DLD1 (cell line): ENCODE measurements around the gene ADSS1.

Experiments used
- in situ Hi-C: cut with HindIII; loops from 2 replicates; pipeline ENCODE4 v1.10.0; 2017; ENCODE audit warnings: low sequenced_read_pairs

ADSS1 gene

GRCh38 chr14:104686624-104687517 lies 37.2 kb upstream of the ADSS1 start:
- in situ Hi-C loops, result no loop called here

DNA sequence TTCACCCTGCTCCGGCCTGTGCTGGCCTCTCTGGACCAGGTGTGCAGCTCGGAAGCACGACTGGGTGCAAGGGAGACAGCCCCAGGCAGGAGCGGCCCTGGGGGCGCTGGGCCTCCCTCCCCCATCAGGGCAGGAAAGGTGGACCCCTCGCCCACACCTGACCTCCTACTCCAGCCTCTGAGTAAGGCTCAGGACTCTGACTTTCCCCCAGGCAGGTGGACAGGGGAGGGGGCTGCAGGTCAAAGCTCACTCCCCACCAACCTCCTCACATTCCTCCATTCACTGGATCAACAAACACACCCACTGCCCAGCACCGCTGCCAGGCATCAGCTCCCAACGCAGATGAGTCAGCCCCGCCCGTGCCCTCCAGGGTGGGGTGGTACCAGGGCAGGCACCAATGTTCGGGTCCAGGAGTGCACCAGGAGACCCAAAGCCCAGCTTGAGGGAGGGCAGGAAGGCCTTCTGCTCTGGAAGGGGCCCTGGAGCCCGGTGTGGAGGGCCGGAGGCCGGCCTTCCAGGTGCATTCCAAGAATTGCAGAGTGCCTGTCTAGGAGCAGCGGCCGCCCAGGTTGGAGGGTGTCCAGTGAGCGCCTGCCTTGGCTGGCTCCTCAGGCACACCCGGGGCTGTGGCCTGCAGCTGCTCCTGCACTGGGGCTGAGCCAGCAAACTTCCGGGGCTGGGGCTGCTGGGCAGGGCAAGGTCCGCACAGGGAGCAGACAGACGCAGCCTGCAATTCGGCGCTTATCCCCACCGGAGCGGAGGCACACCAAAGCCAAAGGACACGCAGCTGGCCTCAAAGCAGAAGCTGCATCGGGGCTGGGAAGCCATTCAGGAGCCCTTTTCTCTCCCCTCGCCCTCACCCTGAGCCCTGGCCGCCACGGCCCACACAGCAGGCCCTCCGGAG lies 36.2 kb upstream of the ADSS1 start:
- in situ Hi-C loops, result no loop called here

DNA sequence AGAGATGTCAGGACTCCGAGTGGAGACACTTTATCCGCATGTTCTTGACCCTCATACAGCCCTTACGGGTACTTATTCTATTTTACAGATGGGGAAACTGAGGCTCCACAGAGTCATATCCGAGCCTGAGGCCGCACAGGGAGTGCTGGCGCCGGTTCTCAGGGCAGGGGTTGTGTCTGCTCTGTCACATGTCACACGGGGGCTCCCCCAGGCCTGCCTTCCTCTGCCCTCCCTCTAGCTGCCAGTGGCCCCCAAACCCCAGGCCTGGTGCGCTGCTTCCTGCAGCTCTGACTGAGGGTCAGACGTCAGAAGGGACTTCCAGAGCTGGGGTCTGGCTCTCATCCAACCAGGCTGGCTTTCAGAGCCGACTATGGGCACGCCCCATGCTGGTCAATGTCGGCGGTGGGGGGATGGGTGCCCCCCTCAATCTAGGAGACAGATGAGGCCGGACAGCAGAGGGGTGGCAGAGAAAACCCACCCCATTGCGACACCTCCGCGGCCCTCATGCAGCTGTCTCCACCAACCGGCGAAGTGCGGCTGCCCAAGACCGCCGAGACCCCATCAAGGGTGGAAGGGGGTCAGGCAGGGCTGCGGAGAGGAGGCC lies 35.4 kb upstream of the ADSS1 start:
- in situ Hi-C loops, result no loop called here

GRCh38 chr14:104689109-104689880 lies 34.7 kb upstream of the ADSS1 start, which contains the start of gene INF2:
Gene INF2 (plus strand): TSS chr14:104689618. CDS start chr14:104701366, 11,748 bp downstream.
- in situ Hi-C loops, result no loop called here

DNA sequence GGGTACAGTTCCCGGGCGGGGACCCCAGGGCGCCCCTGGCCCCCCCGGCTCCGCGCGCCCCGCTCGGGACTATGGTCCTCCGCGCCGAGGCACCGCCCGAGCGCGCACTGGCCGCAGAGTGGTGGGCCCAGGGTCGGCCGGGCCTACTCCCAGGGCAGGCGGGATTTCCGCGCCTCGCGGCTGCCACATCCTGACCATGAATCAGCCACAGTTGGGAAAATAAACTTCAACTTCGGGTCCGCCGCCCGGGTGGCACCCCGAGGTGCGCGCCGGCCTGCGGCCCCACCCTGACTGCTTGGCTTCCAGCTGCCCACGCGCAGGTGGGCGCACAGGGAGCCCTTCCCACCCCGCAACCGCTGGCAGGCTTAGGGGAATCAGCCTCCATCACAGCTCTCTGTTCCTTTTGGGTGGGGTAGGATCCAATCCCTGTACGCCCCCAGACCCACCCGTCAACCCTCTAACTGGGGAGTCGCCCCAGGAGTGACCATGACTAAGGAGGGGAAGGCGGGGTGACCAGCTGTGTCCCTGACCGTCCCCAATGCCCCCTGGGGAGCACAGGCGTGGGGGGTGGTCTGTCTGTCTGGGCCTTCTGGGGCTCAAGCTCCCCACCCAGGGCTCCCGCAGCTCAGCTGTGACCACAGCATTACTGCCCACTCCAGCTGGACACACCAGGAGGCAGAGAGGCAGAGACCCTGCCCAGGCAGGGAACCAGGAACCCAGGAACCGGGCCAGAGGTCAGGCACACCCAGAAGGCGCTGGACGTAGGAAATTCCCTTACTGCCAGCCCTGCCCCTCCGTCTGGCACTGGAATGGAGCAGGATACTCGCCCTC lies 33.9 kb upstream of the ADSS1 start:
- in situ Hi-C loops, result no loop called here

GRCh38 chr14:104690861-104691455 lies 33.1 kb upstream of the ADSS1 start:
- in situ Hi-C loops, result no loop called here

DNA sequence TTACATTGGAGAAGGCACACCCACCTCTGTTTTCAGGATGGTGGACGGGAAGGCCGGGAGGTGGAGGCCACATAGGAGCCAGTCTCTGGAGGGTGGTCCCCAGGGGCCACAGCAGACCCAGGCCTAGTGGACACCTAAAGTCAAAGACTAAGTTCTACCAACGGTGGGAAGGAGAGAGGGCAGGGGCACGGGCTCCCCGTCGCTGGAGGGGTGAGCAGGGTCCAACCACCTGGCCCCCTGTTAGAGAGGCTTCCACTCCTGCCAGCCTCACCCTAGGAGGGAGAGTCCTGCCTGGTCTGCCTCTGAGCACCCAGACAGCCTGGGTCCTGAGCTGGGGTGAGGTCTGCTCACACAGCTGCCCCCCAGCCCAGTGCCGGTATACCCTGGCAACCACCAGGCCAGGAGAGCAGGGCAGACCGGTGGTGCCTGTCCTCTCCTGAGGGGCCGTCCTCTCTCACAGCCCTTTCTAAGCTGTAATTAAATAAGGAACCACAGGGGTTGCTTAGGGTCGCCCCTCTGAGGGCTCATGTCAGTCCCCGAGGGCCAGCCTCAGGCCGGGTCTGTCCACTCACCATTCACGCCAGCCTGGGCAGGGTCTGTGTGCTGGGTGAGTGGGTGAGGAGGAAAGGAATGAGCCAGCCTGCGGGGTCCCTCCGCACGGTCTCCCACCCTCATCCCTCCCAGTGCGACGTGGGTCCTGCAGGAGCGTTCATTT lies 32.3 kb upstream of the ADSS1 start:
- in situ Hi-C loops, result no loop called here

DNA sequence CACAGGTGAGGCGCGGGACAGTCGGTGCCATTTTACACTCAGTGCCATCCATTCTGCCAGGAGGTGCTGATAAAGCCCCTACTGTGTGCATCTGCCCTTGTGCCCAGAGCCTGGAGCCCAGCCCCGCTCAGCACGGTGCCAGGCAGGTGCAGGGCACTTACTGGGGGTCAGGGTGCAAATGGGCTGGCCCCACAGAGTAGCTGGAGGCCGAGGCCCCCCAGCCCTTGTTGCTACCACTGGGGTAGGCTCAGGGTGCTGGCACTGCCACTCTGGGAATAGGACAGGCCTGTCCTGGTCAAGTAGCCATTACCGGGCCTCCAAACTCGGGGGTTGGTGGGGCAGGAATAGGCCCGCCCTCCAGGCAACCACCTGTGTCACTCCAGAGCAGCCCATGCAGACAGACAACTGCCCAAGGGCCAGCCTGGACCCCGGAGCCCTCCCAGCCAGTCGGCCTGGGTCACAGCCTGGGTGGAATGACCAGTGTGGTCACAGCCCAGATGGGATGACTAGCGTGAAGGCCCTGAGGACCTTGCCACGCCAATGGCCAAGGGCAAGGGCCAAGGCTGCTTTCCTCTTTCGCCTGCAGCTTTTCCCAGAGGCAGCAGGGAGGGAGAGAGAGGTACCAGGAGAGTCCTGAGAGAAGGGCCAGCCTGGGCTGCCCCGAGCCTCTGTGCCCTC lies 31.6 kb upstream of the ADSS1 start:
- in situ Hi-C loops, result no loop called here

DNA sequence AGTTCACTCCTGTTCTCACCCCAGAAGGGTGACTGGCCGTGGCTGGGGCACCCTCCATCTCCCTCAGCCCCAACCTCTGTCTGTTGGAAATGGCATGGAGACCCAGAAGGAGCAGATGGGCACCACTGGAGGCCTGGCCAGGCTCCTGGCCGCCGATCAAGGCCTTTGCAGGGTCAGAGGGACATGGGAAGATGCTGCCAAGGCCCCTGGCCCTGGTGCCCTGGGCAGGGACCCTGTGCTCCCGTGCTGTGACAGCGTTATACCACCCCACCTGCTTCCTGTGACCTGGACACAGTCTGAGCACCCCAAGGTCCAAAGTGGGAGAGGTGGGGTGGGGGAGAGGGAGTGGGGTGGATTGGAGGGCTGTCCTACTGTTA lies 31.1 kb upstream of the ADSS1 start:
- in situ Hi-C loops, result no loop called here

GRCh38 chr14:104693482-104694431 lies 30.3 kb upstream of the ADSS1 start:
- in situ Hi-C loops, result no loop called here

GRCh38 chr14:104694475-104694950 lies 29.5 kb upstream of the ADSS1 start:
- in situ Hi-C loops, result no loop called here

DNA sequence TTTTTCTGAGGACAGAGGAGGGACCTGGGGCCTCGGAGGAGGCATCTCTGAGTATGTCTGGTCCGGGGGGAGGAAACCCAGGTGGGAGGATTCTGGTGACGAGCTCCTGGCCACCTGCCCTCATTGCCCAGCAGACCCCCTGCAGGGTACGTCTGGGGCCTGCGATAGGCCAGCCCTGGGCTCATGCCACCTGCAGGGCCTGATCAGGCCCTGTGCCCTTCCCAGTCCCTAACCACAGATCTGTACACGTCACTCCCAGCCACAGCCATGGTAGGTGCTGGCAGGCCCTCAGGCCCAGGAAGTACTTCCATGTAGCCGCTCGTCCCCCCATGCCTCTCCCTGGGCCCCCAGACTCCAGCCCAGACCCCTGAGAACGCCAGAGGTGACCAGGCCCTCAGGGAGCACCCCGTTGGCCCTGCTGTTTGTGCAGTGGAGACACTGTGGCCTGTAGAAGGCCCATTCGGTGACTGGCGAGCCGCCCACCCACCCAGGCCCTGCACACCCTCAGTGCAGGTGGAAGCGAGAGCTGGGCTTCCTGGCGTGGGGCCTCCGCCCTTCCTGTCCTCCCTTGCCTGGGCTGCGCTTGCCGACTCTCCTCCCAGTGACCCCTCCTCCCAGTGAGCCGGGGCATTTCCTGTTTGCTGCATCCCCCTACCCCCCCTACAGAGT lies 28.9 kb upstream of the ADSS1 start:
- in situ Hi-C loops, result no loop called here

- in situ Hi-C loops, result no loop called here
Measured at GRCh38 chr14:104695660-104696000, 28.4 kb upstream of the ADSS1 start.

DNA sequence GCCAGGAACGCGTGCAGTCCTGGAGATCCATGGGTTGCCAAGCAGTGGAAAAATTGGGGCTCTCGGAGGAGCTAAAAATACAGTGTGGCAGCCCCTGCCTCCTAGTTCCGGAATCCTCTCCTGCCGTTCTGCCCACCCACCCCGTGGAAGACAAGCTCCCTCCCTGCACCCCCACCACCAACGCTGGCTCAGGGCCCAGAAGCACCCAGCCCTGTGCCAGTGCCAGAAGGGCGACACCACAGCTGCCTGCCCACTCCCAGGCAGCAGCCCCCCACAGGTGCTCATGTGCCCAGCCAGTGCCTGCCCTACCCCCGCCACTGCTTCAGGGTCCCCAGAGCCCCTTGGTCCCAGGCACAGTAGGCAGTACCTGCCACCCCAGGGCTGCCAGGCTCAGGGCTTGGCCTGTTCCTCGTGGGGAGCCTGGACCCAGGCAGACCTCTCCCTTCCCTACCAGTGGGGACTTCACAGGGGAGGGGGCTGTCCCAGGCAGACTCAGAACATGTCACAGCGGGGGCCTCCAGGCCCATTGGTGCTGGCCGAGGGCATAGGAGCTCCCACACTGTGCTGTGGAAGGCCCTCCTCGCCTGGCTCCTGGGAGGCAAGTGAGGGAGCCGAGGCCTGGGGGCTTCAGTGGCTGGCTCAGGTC lies 27.2 kb upstream of the ADSS1 start:
- in situ Hi-C loops, result no loop called here

DNA sequence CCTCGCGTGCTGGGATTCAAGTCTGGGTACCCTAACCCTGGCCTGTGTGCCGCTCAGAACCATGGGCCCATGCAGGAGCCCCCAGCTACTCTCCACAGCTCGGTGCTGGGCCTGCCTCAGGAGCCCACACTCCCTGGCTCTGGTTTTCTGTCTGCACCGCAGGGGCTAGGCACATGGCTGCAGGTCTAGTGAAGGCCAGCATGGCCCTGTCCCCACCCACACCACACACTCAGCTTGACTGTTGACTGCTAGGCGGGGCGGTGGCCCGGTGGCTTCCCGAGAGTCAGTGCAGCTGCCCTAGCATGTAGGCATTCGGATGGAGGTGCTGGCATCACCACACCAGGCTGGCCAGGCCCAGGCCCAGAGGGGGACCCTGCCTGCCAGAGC lies 26.7 kb upstream of the ADSS1 start:
- in situ Hi-C loops, result no loop called here
